ENCODE results near the gene OAS2.
"Not testable (repeated sequence)": the region's sequence is repeated elsewhere in the genome, so short reads cannot be mapped to it uniquely, and the experiment has no call there.

The OAS2 gene

GRCh38 chr12:112985642-112986290 is 7.4 kb downstream of the OAS2 start:
- no peak overlapping the region for H3K4me3 ChIP-seq (ENCODE audit: low read depth, low read length)
- no peaks in the 10 kb centered on the region for H3K36me3 ChIP-seq (ENCODE audit: control insufficient read depth, insufficient read depth, low read length)
- H3K4me1 ChIP-seq (ENCODE audit: control insufficient read depth, insufficient read depth, low read length) = no peaks in the 10 kb centered on the region
- H3K27me3 ChIP-seq (ENCODE audit: control insufficient read depth, insufficient read depth, low read length) = no peaks in the 10 kb centered on the region
- H3K27ac ChIP-seq (ENCODE audit: low read depth, low read length) = no peak overlapping the region
- no peak overlapping the region for H3K9ac ChIP-seq (ENCODE audit: low read length)
- H3K9me3 ChIP-seq (ENCODE audit: control insufficient read depth, insufficient read depth, low read depth, low read length) = peaks cover 9% of the 10 kb centered on the region

- Histone ChIP-seq H3K9me3 (ENCODE audit: control insufficient read depth, insufficient read depth, low read depth, low read length) (peaks cover 9% of the 10 kb centered on the region), H3K4me3 (ENCODE audit: low read depth, low read length) (no peak overlapping the region), H3K36me3 (ENCODE audit: control insufficient read depth, insufficient read depth, low read length) (no peaks in the 10 kb centered on the region), H3K9ac (ENCODE audit: low read length) (no peak overlapping the region), H3K27me3 (ENCODE audit: control insufficient read depth, insufficient read depth, low read length) (no peaks in the 10 kb centered on the region), H3K27ac (ENCODE audit: low read depth, low read length) (no peak overlapping the region), H3K4me1 (ENCODE audit: control insufficient read depth, insufficient read depth, low read length) (no peaks in the 10 kb centered on the region)
Measured at GRCh38 chr12:112986291-112986800, 8.0 kb downstream of the OAS2 start.

DNA sequence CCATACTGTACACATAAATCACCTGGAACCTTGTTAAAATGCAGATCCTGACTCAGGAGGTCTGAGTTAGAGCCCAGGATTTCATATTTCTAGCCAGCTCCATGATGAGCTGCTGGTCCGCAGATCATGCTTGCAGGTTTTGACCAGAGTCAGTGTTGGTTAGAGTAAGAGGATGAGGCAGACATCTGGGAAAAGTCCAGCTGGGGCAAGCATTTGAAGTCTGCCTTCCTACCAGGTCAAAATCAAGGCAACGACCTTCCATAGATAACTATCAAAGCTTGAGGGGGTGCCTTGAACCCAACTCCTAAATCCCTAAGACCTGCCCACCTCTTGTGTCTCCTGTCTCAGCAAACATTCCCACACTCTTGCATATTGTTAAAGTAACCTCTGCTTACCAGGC is 9.2 kb downstream of the OAS2 start:
- no peak overlapping the region for H3K9ac ChIP-seq (ENCODE audit: low read length)
- H3K4me1 ChIP-seq (ENCODE audit: control insufficient read depth, insufficient read depth, low read length) = no peaks in the 10 kb centered on the region
- H3K27ac ChIP-seq (ENCODE audit: low read depth, low read length) = no peak overlapping the region
- H3K36me3 ChIP-seq (ENCODE audit: control insufficient read depth, insufficient read depth, low read length) = no peaks in the 10 kb centered on the region
- H3K4me3 ChIP-seq (ENCODE audit: low read depth, low read length) = no peak overlapping the region
- peaks cover 9% of the 10 kb centered on the region for H3K9me3 ChIP-seq (ENCODE audit: control insufficient read depth, insufficient read depth, low read depth, low read length)
- no peaks in the 10 kb centered on the region for H3K27me3 ChIP-seq (ENCODE audit: control insufficient read depth, insufficient read depth, low read length)

DNA sequence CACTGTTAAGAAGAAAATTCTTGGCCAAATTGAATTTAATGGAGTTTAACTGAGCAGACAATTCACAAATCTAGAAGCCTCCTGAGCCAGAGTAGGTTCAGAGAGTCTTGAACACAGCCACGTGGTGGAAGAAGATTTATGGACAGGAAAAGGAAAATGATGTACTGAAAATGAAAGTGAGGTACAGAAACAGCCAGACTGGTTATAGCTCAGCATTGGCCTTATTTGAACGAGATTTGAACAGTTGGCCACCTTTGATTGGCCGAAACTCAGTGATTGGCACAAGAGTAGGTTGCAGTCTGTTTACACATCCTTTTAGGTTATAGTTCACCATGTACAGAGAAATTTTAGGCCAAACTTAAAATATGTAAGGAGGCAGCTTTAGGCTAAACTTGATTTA is 9.9 kb downstream of the OAS2 start:
- Histone ChIP-seq H3K36me3 (ENCODE audit: control insufficient read depth, insufficient read depth, low read length) (no peaks in the 10 kb centered on the region), H3K27me3 (ENCODE audit: control insufficient read depth, insufficient read depth, low read length) (no peaks in the 10 kb centered on the region), H3K4me1 (ENCODE audit: control insufficient read depth, insufficient read depth, low read length) (no peaks in the 10 kb centered on the region), H3K9ac (ENCODE audit: low read length) (no peak overlapping the region), H3K4me3 (ENCODE audit: low read depth, low read length) (no peak overlapping the region), H3K9me3 (ENCODE audit: control insufficient read depth, insufficient read depth, low read depth, low read length) (peaks cover 9% of the 10 kb centered on the region), H3K27ac (ENCODE audit: low read depth, low read length) (no peak overlapping the region)

DNA sequence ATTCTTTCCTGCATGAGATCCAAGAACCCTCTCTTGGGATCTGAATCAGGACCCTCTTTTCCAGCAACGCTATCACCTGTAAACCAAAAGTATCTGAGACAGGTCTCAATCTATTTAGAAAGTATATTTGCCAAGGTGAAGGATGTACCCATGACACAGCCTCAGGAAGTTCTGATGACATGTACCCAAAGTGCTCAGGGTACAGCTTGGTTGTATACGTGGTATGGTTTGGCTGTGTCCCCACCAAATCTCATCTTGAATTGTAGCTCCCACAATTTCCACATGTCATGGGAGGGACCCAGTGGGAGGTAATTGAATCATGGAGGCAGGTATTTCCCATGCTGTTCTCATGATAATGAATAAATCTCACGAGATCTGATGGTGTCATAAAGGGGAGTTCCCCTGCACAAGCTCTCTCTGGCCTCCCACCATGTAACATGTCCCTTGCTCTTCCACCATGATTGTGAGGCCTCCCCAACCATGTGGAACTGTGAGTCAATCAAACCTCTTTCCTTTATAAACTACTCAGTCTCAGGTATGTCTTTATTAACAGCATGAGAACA is 10.6 kb downstream of the OAS2 start:
- H3K27me3 ChIP-seq (ENCODE audit: control insufficient read depth, insufficient read depth, low read length); H3K36me3 ChIP-seq (ENCODE audit: control insufficient read depth, insufficient read depth, low read length); H3K27ac ChIP-seq (ENCODE audit: low read depth, low read length): not testable (repeated sequence)

GRCh38 chr12:112989806-112990205 is 11.5 kb downstream of the OAS2 start:
- H3K9ac ChIP-seq (ENCODE audit: low read length) = no peak overlapping the region
- no peak overlapping the region for H3K4me3 ChIP-seq (ENCODE audit: low read depth, low read length)
- no peaks in the 10 kb centered on the region for H3K36me3 ChIP-seq (ENCODE audit: control insufficient read depth, insufficient read depth, low read length)
- H3K27ac ChIP-seq (ENCODE audit: low read depth, low read length) = no peak overlapping the region
- peaks cover 5% of the 10 kb centered on the region; the same call in 1 of the 2 replicates for H3K9me3 ChIP-seq (ENCODE audit: control insufficient read depth, insufficient read depth, low read depth, low read length)
- H3K4me1 ChIP-seq (ENCODE audit: control insufficient read depth, insufficient read depth, low read length) = no peaks in the 10 kb centered on the region
- no peaks in the 10 kb centered on the region for H3K27me3 ChIP-seq (ENCODE audit: control insufficient read depth, insufficient read depth, low read length)

More for the DNA sequence above, 10.6 kb downstream of the OAS2 start:
- H3K4me1 ChIP-seq (ENCODE audit: control insufficient read depth, insufficient read depth, low read length); H3K9ac ChIP-seq (ENCODE audit: low read length); H3K9me3 ChIP-seq (ENCODE audit: control insufficient read depth, insufficient read depth, low read depth, low read length); H3K4me3 ChIP-seq (ENCODE audit: low read depth, low read length): not testable (repeated sequence)

DNA sequence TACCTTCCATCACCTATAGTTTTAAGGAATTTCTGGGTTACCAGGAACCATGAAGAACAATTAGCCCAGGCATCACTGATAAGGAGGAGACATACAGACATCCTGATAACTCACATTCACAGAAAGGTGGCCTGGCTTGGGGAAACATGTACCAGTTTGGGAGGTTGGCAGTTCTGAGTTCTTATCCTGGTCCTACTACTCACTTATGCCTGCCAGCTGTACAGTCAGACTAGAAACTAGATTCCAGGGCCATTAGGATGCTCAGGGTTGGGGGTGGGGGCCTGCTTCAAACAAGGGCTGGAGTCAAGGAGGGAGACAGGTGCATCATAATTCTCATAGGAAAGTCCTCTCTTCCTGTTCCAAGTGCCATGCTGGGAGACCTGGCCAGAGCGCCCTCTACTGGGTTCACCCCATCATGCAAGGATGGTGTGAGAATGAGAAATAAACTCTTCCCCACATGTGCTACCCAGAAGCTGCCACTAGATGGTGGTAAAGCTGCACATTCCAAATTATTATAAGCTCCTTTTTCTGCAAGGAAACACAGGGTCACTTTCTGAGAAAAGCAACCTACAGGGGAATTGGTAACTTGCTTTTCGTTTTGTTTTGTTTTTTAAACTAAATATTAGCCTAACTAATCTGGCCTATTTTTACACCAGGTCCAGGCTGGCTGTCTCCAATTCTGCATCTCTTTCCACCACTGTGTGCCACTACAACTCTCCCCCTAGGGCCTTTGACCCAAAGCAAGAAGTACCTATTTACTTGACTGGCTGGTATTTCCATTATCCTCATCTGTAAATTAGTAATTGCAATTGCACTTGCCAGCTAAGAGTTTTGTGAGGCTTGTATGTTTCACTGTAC is 14.5 kb downstream of the OAS2 start:
- Histone ChIP-seq H3K27me3 (ENCODE audit: control insufficient read depth, insufficient read depth, low read length) (0 out of 2 replicates have a peak, but pooled peaks cover 5% of the 10 kb centered on the region), H3K9ac (ENCODE audit: low read length) (no peak overlapping the region), H3K36me3 (ENCODE audit: control insufficient read depth, insufficient read depth, low read length) (no peaks in the 10 kb centered on the region), H3K4me3 (ENCODE audit: low read depth, low read length) (no peak overlapping the region), H3K27ac (ENCODE audit: low read depth, low read length) (no peak overlapping the region), H3K9me3 (ENCODE audit: control insufficient read depth, insufficient read depth, low read depth, low read length) (0 out of 2 replicates have a peak, but pooled peaks cover 4% of the 10 kb centered on the region), H3K4me1 (ENCODE audit: control insufficient read depth, insufficient read depth, low read length) (no peaks in the 10 kb centered on the region)

DNA sequence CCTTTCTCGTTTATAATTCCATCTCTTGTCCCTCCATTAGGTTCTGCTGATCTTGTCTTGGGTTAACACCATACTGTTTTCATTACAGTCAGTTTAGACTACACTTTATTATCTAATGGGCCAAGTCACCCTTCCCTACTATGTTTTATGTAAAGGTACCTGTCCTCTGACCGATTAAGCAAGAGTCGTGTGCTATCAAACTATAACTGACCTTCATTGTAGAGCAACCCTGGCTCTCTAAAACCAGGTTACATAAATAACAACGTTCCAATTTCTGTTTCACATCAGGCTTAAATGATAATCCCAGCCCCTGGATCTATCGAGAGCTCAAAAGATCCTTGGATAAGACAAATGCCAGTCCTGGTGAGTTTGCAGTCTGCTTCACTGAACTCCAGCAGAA is 16.7 kb downstream of the OAS2 start:
- Histone ChIP-seq H3K4me3 (ENCODE audit: low read depth, low read length) (no peak overlapping the region), H3K27me3 (ENCODE audit: control insufficient read depth, insufficient read depth, low read length) (0 out of 2 replicates have a peak, but pooled peaks cover 5% of the 10 kb centered on the region), H3K4me1 (ENCODE audit: control insufficient read depth, insufficient read depth, low read length) (no peaks in the 10 kb centered on the region), H3K27ac (ENCODE audit: low read depth, low read length) (no peak overlapping the region), H3K9ac (ENCODE audit: low read length) (no peak overlapping the region), H3K36me3 (ENCODE audit: control insufficient read depth, insufficient read depth, low read length) (no peaks in the 10 kb centered on the region), H3K9me3 (ENCODE audit: control insufficient read depth, insufficient read depth, low read depth, low read length) (peaks cover 10% of the 10 kb centered on the region)

GRCh38 chr12:112996501-112996900 is 18.2 kb downstream of the OAS2 start:
- H3K36me3 ChIP-seq (ENCODE audit: control insufficient read depth, insufficient read depth, low read length) = no peaks in the 10 kb centered on the region
- H3K27me3 ChIP-seq (ENCODE audit: control insufficient read depth, insufficient read depth, low read length) = 0 out of 2 replicates have a peak, but pooled peaks cover 5% of the 10 kb centered on the region
- no peak overlapping the region for H3K27ac ChIP-seq (ENCODE audit: low read depth, low read length)
- peaks cover 6% of the 10 kb centered on the region for H3K9me3 ChIP-seq (ENCODE audit: control insufficient read depth, insufficient read depth, low read depth, low read length)
- no peak overlapping the region for H3K4me3 ChIP-seq (ENCODE audit: low read depth, low read length)
- no peak overlapping the region for H3K9ac ChIP-seq (ENCODE audit: low read length)
- H3K4me1 ChIP-seq (ENCODE audit: control insufficient read depth, insufficient read depth, low read length) = no peaks in the 10 kb centered on the region

- H3K4me1 ChIP-seq (ENCODE audit: control insufficient read depth, insufficient read depth, low read length) = no peaks in the 10 kb centered on the region
- no peaks in the 10 kb centered on the region for H3K36me3 ChIP-seq (ENCODE audit: control insufficient read depth, insufficient read depth, low read length)
- H3K9ac ChIP-seq (ENCODE audit: low read length) = no peak overlapping the region
- peaks cover 5% of the 10 kb centered on the region; the same call in 1 of the 2 replicates for H3K27me3 ChIP-seq (ENCODE audit: control insufficient read depth, insufficient read depth, low read length)
- no peak overlapping the region for H3K4me3 ChIP-seq (ENCODE audit: low read depth, low read length)
- no peak overlapping the region for H3K27ac ChIP-seq (ENCODE audit: low read depth, low read length)
- H3K9me3 ChIP-seq (ENCODE audit: control insufficient read depth, insufficient read depth, low read depth, low read length) = peaks cover 6% of the 10 kb centered on the region
Measured at GRCh38 chr12:112997506-112997905, 19.2 kb downstream of the OAS2 start.

All from HUES6 (cell line).